Measurements from ENCODE around the gene PAQR4. TPM values are rescaled to one million over a fixed set of nuclear protein-coding genes. Genes with fewer than 3 reads are reported as not detected.
A peak's percentile ranks its signal among the peaks of the same experiment; 100 is the strongest.

PAQR4 gene
- total and polyA plus RNA-seq, 4 donors: 4.0 to 21.3 (median 13.1) TPM

DNA sequence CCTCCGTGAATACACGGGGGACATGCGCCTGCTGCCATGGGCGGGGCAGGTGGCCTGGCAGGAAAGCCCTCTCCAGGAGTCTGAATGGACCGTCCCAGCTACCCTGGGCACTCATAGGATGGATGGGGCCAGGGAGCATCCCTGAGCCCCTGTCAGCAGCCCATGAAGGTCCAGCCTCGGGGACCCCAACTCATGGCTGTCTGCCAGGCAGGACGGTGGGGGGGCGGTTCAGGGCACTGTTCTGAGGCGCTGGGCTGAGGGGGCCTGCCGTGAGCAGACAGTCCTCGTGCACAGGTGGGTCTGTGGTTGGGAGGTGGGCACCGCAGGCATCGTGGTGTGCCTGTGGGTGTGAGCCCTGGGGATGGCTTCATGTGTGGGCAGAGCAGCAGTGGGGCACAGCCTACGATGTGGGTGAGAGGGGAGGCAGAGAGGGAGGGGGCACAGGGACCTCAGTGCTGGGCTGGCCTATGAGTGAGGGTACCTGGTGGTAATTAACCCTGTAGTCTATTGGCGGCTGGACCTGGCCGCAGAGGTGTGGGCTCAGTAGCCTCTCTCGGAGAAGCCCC is 17.6 kb downstream of the PAQR4 start:
- Histone ChIP-seq H3K4me1 (ENCODE audit: control insufficient read depth in 5 of 5, insufficient read depth in 5 of 5, low read length in 5 of 5) (peaks cover 0 to 42% (median 12%) of the 10 kb centered on the region in 5 donors), H3K9me3 (ENCODE audit: control insufficient read depth in 4 of 4, insufficient read depth in 3 of 4, low read length in 3 of 4) (no peaks in the 10 kb centered on the region), H3K27me3 (ENCODE audit: control insufficient read depth in 3 of 3, insufficient read depth in 3 of 3, low read length in 2 of 3) (no peaks in the 10 kb centered on the region), H3K36me3 (ENCODE audit: control insufficient read depth in 4 of 4, insufficient read depth in 4 of 4, low read length in 4 of 4) (no peaks in the 10 kb centered on the region), H3K4me3 (no peak overlapping the region), H3K9ac (ENCODE audit: insufficient read depth in 1 of 2, low read length in 2 of 2) (no peak overlapping the region), H3K27ac (ENCODE audit: low read depth in 1 of 2, low read length in 1 of 2) (no peak overlapping the region)
- DNase-seq (no peak), ATAC-seq (ENCODE audit: insufficient read depth, low FRiP score) (no peak)
- 79% methylated on average over 17 of the region's 17 CpGs for WGBS, 2 donors
- TF ChIP-seq, protein P1, sequence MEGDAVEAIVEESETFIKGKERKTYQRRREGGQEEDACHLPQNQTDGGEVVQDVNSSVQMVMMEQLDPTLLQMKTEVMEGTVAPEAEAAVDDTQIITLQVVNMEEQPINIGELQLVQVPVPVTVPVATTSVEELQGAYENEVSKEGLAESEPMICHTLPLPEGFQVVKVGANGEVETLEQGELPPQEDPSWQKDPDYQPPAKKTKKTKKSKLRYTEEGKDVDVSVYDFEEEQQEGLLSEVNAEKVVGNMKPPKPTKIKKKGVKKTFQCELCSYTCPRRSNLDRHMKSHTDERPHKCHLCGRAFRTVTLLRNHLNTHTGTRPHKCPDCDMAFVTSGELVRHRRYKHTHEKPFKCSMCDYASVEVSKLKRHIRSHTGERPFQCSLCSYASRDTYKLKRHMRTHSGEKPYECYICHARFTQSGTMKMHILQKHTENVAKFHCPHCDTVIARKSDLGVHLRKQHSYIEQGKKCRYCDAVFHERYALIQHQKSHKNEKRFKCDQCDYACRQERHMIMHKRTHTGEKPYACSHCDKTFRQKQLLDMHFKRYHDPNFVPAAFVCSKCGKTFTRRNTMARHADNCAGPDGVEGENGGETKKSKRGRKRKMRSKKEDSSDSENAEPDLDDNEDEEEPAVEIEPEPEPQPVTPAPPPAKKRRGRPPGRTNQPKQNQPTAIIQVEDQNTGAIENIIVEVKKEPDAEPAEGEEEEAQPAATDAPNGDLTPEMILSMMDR (IDR thresholded peaks at IDR 0.05; ENCODE audit: control extremely low read depth, extremely low read depth): no peak

DNA sequence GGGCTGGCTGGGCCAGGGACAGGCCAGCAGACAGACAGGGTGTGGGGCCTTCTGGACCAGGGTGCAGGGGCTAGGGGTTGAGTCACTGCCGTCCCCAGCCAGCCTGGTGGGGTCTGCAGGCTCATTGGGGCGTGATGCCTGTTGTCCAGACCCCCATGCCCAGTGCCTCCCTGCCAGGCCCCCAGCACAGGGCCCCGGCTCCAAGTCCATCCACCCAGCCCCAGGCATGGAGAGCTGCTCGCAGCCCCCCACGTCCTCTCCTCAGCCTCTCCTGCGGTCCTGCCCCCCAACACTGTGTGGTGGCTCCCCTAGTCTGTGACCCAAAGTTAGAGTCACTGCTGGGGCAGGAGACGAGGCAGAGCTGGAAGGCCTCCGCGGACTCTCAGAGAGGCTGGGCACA is 18.1 kb downstream of the PAQR4 start:
- no peak for DNase-seq
- Histone ChIP-seq H3K27me3 (ENCODE audit: control insufficient read depth in 3 of 3, insufficient read depth in 3 of 3, low read length in 2 of 3) (no peaks in the 10 kb centered on the region), H3K4me3 (no peak overlapping the region), H3K36me3 (ENCODE audit: control insufficient read depth in 4 of 4, insufficient read depth in 4 of 4, low read length in 4 of 4) (no peaks in the 10 kb centered on the region), H3K27ac (ENCODE audit: low read depth in 1 of 2, low read length in 1 of 2) (no peak overlapping the region), H3K9ac (ENCODE audit: insufficient read depth in 1 of 2, low read length in 2 of 2) (no peak overlapping the region), H3K9me3 (ENCODE audit: control insufficient read depth in 4 of 4, insufficient read depth in 3 of 4, low read length in 3 of 4) (no peaks in the 10 kb centered on the region), H3K4me1 (ENCODE audit: control insufficient read depth in 5 of 5, insufficient read depth in 5 of 5, low read length in 5 of 5) (peaks cover 0 to 41% (median 12%) of the 10 kb centered on the region in 5 donors)
- TF ChIP-seq, protein P1 (IDR thresholded peaks at IDR 0.05; ENCODE audit: control extremely low read depth, extremely low read depth): no peak
- WGBS, 2 donors: 84 to 85% methylated on average over 9 of the region's 9 CpGs
- ATAC-seq (ENCODE audit: insufficient read depth, low FRiP score): no peak

GRCh38 chr16:2987833-2988232 is 18.7 kb downstream of the PAQR4 start:
- H3K9me3 ChIP-seq (ENCODE audit: control insufficient read depth in 4 of 4, insufficient read depth in 3 of 4, low read length in 3 of 4): no peaks in the 10 kb centered on the region
- H3K36me3 ChIP-seq (ENCODE audit: control insufficient read depth in 4 of 4, insufficient read depth in 4 of 4, low read length in 4 of 4): no peaks in the 10 kb centered on the region
- H3K27me3 ChIP-seq (ENCODE audit: control insufficient read depth in 3 of 3, insufficient read depth in 3 of 3, low read length in 2 of 3): no peaks in the 10 kb centered on the region
- H3K4me3 ChIP-seq: no peak overlapping the region
- no peak overlapping the region for H3K27ac ChIP-seq (ENCODE audit: low read depth in 1 of 2, low read length in 1 of 2)
- DNase-seq (peak; percentile 92 to 93 (median 92)), ATAC-seq (ENCODE audit: insufficient read depth, low FRiP score) (no peak)
- TF ChIP-seq, protein P1 (IDR thresholded peaks at IDR 0.05; ENCODE audit: control extremely low read depth, extremely low read depth): no peak
- H3K9ac ChIP-seq (ENCODE audit: insufficient read depth in 1 of 2, low read length in 2 of 2): no peak overlapping the region
- peaks cover 0 to 41% (median 12%) of the 10 kb centered on the region in 5 donors for H3K4me1 ChIP-seq (ENCODE audit: control insufficient read depth in 5 of 5, insufficient read depth in 5 of 5, low read length in 5 of 5)
- 62 to 77% methylated on average over 8 of the region's 8 CpGs for WGBS, 2 donors

DNA sequence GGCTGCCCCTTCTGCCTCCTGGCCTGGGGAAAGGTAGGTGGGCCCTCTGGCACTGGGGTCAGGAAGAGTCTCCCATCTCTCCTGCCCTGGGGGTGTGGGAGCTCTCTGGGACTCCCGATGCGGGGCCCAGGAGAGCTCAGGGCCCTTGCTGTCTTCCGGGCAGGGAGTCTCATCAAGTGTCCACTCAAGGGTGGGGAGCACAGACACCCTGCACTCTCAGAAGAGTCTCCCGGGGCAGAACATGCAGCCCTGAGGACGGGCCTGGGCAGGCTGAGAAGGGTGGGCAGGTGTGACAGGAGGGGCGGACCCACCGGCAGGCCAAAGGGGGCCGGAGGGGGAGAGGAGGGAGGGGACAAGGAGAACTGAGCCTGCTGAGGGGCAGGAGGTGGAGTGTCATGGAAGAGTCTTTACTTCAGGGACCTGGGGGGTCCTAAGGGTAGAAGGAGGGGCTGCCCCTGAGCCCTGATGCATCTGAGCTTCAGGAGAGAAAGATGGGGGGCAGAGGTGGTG is 19.5 kb downstream of the PAQR4 start:
- WGBS, 2 donors: 62 to 77% methylated on average over 8 of the region's 8 CpGs
- ATAC-seq (ENCODE audit: insufficient read depth, low FRiP score): no peak
- H3K4me3 ChIP-seq: no peak overlapping the region

More for the DNA sequence above, 19.5 kb downstream of the PAQR4 start:
- no peaks in the 10 kb centered on the region for H3K36me3 ChIP-seq (ENCODE audit: control insufficient read depth in 4 of 4, insufficient read depth in 4 of 4, low read length in 4 of 4)
- no peak overlapping the region for H3K27ac ChIP-seq (ENCODE audit: low read depth in 1 of 2, low read length in 1 of 2)
- no peak for DNase-seq
- peaks cover 0 to 41% (median 12%) of the 10 kb centered on the region in 5 donors for H3K4me1 ChIP-seq (ENCODE audit: control insufficient read depth in 5 of 5, insufficient read depth in 5 of 5, low read length in 5 of 5)
- H3K9ac ChIP-seq (ENCODE audit: insufficient read depth in 1 of 2, low read length in 2 of 2): no peak overlapping the region
- H3K9me3 ChIP-seq (ENCODE audit: control insufficient read depth in 4 of 4, insufficient read depth in 3 of 4, low read length in 3 of 4): no peaks in the 10 kb centered on the region
- TF ChIP-seq, protein P1 (IDR thresholded peaks at IDR 0.05; ENCODE audit: control extremely low read depth, extremely low read depth): no peak
- H3K27me3 ChIP-seq (ENCODE audit: control insufficient read depth in 3 of 3, insufficient read depth in 3 of 3, low read length in 2 of 3): no peaks in the 10 kb centered on the region
